ENCODE measurements around the gene EME2. TPM values are rescaled to one million over a fixed set of nuclear protein-coding genes. Genes with fewer than 3 reads are reported as not detected.

The EME2 gene
- total and polyA plus RNA-seq, 2 of the 13 experiments (the other 11 are each of a cell fraction or from before 2014, with no cell fraction given) = 4.4 to 7.6 TPM

GRCh38 chr16:1794221-1794871 is 21.7 kb downstream of the EME2 start (continued):
- TF ChIP-seq, protein P1, sequence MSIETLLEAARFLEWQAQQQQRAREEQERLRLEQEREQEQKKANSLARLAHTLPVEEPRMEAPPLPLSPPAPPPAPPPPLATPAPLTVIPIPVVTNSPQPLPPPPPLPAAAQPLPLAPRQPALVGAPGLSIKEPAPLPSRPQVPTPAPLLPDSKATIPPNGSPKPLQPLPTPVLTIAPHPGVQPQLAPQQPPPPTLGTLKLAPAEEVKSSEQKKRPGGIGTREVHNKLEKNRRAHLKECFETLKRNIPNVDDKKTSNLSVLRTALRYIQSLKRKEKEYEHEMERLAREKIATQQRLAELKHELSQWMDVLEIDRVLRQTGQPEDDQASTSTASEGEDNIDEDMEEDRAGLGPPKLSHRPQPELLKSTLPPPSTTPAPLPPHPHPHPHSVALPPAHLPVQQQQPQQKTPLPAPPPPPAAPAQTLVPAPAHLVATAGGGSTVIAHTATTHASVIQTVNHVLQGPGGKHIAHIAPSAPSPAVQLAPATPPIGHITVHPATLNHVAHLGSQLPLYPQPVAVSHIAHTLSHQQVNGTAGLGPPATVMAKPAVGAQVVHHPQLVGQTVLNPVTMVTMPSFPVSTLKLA (IDR thresholded peaks at IDR 0.05) = 0 out of 2 replicates have a peak, but pooled peaks have one; percentile 15
- TF ChIP-seq ISL2 (CRISPR knock-in tag; IDR thresholded peaks at IDR 0.05) = peak; percentile 43; the same call in 1 of the 2 replicates
- no peak for TF ChIP-seq HMGA1 (CRISPR knock-in tag; conservative IDR thresholded peaks at IDR 0.05)
- TF ChIP-seq, protein P2, sequence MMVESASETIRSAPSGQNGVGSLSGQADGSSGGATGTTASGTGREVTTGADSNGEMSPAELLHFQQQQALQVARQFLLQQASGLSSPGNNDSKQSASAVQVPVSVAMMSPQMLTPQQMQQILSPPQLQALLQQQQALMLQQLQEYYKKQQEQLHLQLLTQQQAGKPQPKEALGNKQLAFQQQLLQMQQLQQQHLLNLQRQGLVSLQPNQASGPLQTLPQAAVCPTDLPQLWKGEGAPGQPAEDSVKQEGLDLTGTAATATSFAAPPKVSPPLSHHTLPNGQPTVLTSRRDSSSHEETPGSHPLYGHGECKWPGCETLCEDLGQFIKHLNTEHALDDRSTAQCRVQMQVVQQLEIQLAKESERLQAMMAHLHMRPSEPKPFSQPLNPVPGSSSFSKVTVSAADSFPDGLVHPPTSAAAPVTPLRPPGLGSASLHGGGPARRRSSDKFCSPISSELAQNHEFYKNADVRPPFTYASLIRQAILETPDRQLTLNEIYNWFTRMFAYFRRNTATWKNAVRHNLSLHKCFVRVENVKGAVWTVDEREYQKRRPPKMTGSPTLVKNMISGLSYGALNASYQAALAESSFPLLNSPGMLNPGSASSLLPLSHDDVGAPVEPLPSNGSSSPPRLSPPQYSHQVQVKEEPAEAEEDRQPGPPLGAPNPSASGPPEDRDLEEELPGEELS (CRISPR knock-in tag; IDR thresholded peaks at IDR 0.05) = peak; percentile 26; the same call in 1 of the 2 replicates
- no peak for TF ChIP-seq ZNF75D (CRISPR knock-in tag; IDR thresholded peaks at IDR 0.05; ENCODE audit: borderline replicate concordance)
- TF ChIP-seq SETDB1 (CRISPR knock-in tag; IDR thresholded peaks at IDR 0.05; ENCODE audit: borderline replicate concordance) = no peak
- TF ChIP-seq MEIS1 (CRISPR knock-in tag; IDR thresholded peaks at IDR 0.05; ENCODE audit: borderline replicate concordance) = no peak
- no peak for TF ChIP-seq ZBTB7A (CRISPR knock-in tag; IDR thresholded peaks at IDR 0.05)
- TF ChIP-seq ESRRA (CRISPR knock-in tag; IDR thresholded peaks at IDR 0.05; ENCODE audit: low read depth) = peak; percentile 17; the same call in 1 of the 2 replicates
- TF ChIP-seq DNMT1 (CRISPR knock-in tag; IDR thresholded peaks at IDR 0.05) = peak; percentile 90
- TF ChIP-seq ZNF747 (CRISPR knock-in tag; IDR thresholded peaks at IDR 0.05; ENCODE audit: borderline replicate concordance) = no peak
- TF ChIP-seq, protein P3, sequence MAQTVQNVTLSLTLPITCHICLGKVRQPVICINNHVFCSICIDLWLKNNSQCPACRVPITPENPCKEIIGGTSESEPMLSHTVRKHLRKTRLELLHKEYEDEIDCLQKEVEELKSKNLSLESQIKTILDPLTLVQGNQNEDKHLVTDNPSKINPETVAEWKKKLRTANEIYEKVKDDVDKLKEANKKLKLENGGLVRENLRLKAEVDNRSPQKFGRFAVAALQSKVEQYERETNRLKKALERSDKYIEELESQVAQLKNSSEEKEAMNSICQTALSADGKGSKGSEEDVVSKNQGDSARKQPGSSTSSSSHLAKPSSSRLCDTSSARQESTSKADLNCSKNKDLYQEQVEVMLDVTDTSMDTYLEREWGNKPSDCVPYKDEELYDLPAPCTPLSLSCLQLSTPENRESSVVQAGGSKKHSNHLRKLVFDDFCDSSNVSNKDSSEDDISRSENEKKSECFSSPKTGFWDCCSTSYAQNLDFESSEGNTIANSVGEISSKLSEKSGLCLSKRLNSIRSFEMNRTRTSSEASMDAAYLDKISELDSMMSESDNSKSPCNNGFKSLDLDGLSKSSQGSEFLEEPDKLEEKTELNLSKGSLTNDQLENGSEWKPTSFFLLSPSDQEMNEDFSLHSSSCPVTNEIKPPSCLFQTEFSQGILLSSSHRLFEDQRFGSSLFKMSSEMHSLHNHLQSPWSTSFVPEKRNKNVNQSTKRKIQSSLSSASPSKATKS (CRISPR knock-in tag; IDR thresholded peaks at IDR 0.05) = no peak
- TF ChIP-seq ZNF274 (CRISPR knock-in tag; IDR thresholded peaks at IDR 0.05) = peak; percentile 49; the same call in 1 of the 2 replicates
- TF ChIP-seq EP300 (IDR thresholded peaks at IDR 0.05; ENCODE audit: low read depth in 2 of 2, low read length in 2 of 2) = peak in 1 of 2 experiments; percentile 49; a peak in 1 of 4 replicates
- no peak for TF ChIP-seq EP300 (CRISPR knock-in tag; IDR thresholded peaks at IDR 0.05; ENCODE audit: borderline replicate concordance)
- no peak for TF ChIP-seq SRSF4 (IDR thresholded peaks at IDR 0.05; ENCODE audit: low read depth, low read length, poor library complexity, severe bottlenecking)
- TF ChIP-seq KDM5A (IDR thresholded peaks at IDR 0.05; ENCODE audit: borderline replicate concordance, low read length) = no peak
- TF ChIP-seq RXRA (CRISPR knock-in tag; IDR thresholded peaks at IDR 0.05) = peak; percentile 89
- no peak; the same call in 1 of the 2 replicates for TF ChIP-seq STAG1 (CRISPR knock-in tag; IDR thresholded peaks at IDR 0.05)
- no peak for TF ChIP-seq ZFP82 (CRISPR knock-in tag; IDR thresholded peaks at IDR 0.05; ENCODE audit: borderline replicate concordance)
- TF ChIP-seq PHB2 (IDR thresholded peaks at IDR 0.05; ENCODE audit: partially characterized antibody) = no peak
- TF ChIP-seq NCOR1 (IDR thresholded peaks at IDR 0.05; ENCODE audit: borderline replicate concordance, low read length) = no peak
- no peak for TF ChIP-seq KLF13 (CRISPR knock-in tag; IDR thresholded peaks at IDR 0.05)
- TF ChIP-seq ZNF777 (CRISPR knock-in tag; IDR thresholded peaks at IDR 0.05) = no peak
- TF ChIP-seq ZNF775 (CRISPR knock-in tag; IDR thresholded peaks at IDR 0.05; ENCODE audit: borderline replicate concordance) = no peak
- TF ChIP-seq ZNF841 (CRISPR knock-in tag; IDR thresholded peaks at IDR 0.05; ENCODE audit: borderline replicate concordance) = no peak

Measured in HepG2 (cell line).